ENCODE measurements around the gene GARRE1.

GARRE1 gene

DNA sequence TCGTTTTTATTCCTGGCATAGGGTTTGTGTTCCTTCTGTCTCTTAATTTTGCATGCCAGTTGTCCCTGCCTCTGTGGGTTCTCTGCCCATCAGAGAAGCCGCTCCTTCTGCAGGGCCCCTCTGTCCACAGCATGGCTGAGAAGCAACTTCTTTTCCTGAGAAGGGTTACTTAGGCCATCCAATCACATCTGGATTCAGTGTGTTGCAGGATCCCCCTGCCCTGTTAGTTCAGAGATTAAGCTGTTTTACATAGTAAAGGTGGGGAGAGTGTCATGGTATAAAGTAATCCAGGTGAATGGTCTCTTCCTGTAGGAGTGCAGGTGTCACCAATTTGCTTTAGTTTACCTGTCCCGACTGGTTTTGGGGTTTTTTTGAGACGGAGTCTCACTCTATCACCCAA is 22.9 kb upstream of the GARRE1 start:
- DNase-seq (ENCODE audit: low spot score) (no peak), ATAC-seq (ENCODE audit: low read depth) (no peak)
- H3K27ac ChIP-seq (ENCODE audit: poor library complexity, severe bottlenecking), result peak overlapping the region; percentile 79
- no peaks in the 10 kb centered on the region for H3K27me3 ChIP-seq (ENCODE audit: insufficient read depth, poor library complexity, severe bottlenecking)
- no peaks in the 10 kb centered on the region for H3K9me3 ChIP-seq (ENCODE audit: severe bottlenecking)
- TF ChIP-seq CTCF (IDR thresholded peaks at IDR 0.05; ENCODE audit: poor library complexity, severe bottlenecking), result no peak
- H3K4me3 ChIP-seq (ENCODE audit: severe bottlenecking), result no peak overlapping the region
- peaks cover 37% of the 10 kb centered on the region for H3K36me3 ChIP-seq (ENCODE audit: low read depth)
- H3K4me1 ChIP-seq (ENCODE audit: insufficient read depth, poor library complexity, severe bottlenecking), result peaks cover 9% of the 10 kb centered on the region

DNA sequence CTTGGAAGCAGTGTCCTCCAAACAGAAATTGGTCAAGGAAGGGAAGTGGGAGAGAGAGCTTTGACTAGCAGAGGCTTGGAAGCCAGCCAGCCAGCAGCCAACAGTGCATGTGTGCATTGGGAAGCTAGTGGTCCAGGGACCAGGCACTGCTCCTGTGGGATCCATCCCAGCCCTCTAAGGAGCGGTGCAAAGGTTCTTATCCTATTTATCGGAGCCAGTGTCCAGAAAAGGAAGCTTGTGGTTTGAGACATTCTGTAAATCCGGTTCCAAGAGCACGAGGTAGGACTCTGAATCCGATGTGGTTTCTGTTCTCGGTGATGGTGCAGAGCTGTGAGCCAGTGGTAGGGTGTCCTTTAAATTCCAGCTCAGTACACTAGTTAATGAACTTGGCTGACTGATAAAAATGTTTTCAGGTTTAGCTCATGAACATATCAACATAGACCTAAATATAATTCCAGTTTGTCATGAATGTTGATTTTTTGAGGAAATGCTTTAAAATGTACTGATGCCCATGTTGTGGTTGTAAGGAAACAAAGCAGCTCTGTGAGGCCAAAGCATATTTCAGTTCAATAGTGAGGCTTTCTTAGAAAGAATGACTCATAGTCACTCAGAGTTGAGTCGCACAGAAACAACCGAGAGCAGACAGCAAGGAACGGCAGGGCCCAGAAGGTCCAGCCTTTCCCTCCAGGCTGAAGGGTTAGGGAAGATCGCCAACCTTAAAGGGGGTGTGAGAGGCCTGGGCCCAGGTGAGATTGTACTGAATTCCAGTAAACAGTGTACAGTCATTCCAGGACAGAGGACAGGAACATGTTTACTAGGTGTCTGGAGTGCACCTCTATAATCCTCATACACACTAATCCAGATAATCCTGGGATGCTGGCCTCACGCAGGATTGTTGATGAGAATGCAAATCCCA is 21.5 kb upstream of the GARRE1 start:
- ATAC-seq (ENCODE audit: low read depth) (peak; percentile 90), DNase-seq (ENCODE audit: low spot score) (no peak)
- no peaks in the 10 kb centered on the region for H3K9me3 ChIP-seq (ENCODE audit: severe bottlenecking)
- H3K27me3 ChIP-seq (ENCODE audit: insufficient read depth, poor library complexity, severe bottlenecking), result no peaks in the 10 kb centered on the region
- peak overlapping the region; percentile 79 for H3K27ac ChIP-seq (ENCODE audit: poor library complexity, severe bottlenecking)
- no peak overlapping the region for H3K4me3 ChIP-seq (ENCODE audit: severe bottlenecking)
- peaks cover 9% of the 10 kb centered on the region for H3K4me1 ChIP-seq (ENCODE audit: insufficient read depth, poor library complexity, severe bottlenecking)
- TF ChIP-seq CTCF (IDR thresholded peaks at IDR 0.05; ENCODE audit: poor library complexity, severe bottlenecking), result no peak
- peaks cover 24% of the 10 kb centered on the region for H3K36me3 ChIP-seq (ENCODE audit: low read depth)

DNA sequence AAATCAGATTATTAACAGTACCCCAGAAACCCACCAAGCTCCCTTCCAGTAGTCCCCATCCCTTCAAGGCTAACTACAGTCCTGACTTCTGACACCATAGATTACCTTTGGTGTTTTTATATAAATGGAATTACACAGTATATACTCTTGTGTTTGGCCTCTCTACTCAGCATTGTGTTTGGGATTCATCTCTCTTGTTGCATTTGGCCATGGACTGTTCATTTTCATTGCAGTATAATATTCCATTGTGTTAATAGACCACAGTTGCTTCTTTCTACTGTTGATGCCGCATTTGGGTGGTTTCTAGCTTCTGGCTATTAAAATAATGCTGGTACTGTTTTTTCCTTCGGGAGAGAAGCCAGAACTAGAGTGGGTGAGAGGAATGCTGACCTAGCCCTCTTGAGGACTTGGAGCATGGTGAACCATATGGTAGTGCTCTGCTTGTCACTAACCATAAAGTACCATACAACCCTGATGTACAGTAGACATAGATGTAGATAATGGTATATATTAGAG is 18.9 kb upstream of the GARRE1 start:
- H3K9me3 ChIP-seq (ENCODE audit: severe bottlenecking), result no peaks in the 10 kb centered on the region
- DNase-seq (ENCODE audit: low spot score) (no peak), ATAC-seq (ENCODE audit: low read depth) (no peak)
- H3K27ac ChIP-seq (ENCODE audit: poor library complexity, severe bottlenecking), result no peak overlapping the region
- H3K4me1 ChIP-seq (ENCODE audit: insufficient read depth, poor library complexity, severe bottlenecking), result peaks cover 9% of the 10 kb centered on the region
- H3K27me3 ChIP-seq (ENCODE audit: insufficient read depth, poor library complexity, severe bottlenecking), result no peaks in the 10 kb centered on the region
- TF ChIP-seq CTCF (IDR thresholded peaks at IDR 0.05; ENCODE audit: poor library complexity, severe bottlenecking), result no peak
- H3K4me3 ChIP-seq (ENCODE audit: severe bottlenecking), result no peak overlapping the region
- H3K36me3 ChIP-seq (ENCODE audit: low read depth), result 0 out of 2 replicates have a peak, but pooled peaks cover 5% of the 10 kb centered on the region

DNA sequence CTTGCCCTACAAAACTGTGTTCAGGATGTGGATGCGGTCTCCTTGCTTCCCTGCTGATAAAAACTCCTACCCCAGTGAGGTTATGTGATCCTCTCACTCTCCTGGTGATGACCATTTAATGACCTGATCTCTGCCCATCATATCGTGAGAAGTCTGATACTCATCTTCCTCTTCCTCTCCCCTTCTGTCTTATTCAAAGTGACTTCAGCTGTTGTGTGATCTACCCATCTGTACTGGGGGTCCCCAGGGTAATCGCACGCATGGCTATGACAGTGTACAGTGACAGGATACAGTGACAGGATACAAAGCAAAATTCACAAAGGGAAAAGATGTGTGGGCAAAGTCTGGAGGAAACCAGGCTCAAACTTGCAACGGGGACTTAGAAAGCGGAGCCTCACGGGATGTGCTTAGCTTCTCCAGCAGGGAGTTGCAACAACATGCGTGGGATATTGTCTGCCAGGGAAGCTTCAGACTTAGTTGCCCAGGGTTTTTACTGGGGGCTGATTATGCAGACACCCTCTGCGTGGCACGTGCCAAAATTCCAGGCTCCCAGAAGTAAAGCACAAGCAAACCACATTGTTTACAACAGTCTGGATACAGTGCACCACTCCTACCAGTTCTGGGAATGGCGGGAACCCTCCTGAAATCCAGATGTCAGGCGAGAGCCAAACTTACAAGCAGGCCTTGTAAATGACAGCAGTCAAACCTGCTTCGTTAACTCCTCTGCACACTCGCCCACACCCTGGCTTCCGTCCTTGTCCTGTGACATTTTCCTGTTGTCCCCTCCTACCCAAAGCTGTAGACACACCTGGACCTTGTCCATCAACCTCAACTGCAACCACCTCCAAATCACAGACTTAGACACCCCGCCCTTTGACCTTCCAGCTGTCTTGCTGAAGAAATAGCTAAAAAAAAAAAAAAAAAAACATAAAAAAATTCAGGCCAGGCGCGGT is 18.0 kb upstream of the GARRE1 start:
- no peak overlapping the region for H3K27ac ChIP-seq (ENCODE audit: poor library complexity, severe bottlenecking)
- DNase-seq (ENCODE audit: low spot score), result no peak
- no peak for ATAC-seq (ENCODE audit: low read depth)
- no peaks in the 10 kb centered on the region for H3K27me3 ChIP-seq (ENCODE audit: insufficient read depth, poor library complexity, severe bottlenecking)
- no peak overlapping the region for H3K4me3 ChIP-seq (ENCODE audit: severe bottlenecking)
- H3K4me1 ChIP-seq (ENCODE audit: insufficient read depth, poor library complexity, severe bottlenecking), result peaks cover 9% of the 10 kb centered on the region
- H3K36me3 ChIP-seq (ENCODE audit: low read depth), result no peaks in the 10 kb centered on the region
- TF ChIP-seq CTCF (IDR thresholded peaks at IDR 0.05; ENCODE audit: poor library complexity, severe bottlenecking), result no peak
- no peaks in the 10 kb centered on the region for H3K9me3 ChIP-seq (ENCODE audit: severe bottlenecking)
